AG09309 (cell line): ENCODE results near the gene CCL3.

Experiments used
- DNase-seq: peaks from one replicate; pipeline ENCODE4 v3.0.0-alpha.2; 2010; ENCODE audit warnings: low read depth
- H3K4me3 ChIP-seq: 2 replicates; pipeline ENCODE4 v1.5.1; 2011; ENCODE audit warnings: mild to moderate bottlenecking, low read depth, low read length, moderate library complexity; ENCODE audit not compliant: control insufficient read depth
- CTCF ChIP-seq: IDR thresholded peaks from 2 replicates; pipeline ENCODE4 v1.5.1; 2011; ENCODE audit warnings: mild to moderate bottlenecking, low read depth, low read length, inconsistent platforms; ENCODE audit not compliant: insufficient read depth, control insufficient read depth; ENCODE audit errors: missing control alignments

Gene CCL3

GRCh38 chr17:36055171-36055570, 34.8 kb downstream of the CCL3 start:
- no peak overlapping the region for H3K4me3 ChIP-seq
- TF ChIP-seq CTCF: no peak
- no peak for DNase-seq

- DNase-seq: no peak
- no peak overlapping the region for H3K4me3 ChIP-seq
- TF ChIP-seq CTCF: no peak
Measured at GRCh38 chr17:36049643-36050042, 40.3 kb downstream of the CCL3 start.

GRCh38 chr17:36048066-36048465, 41.9 kb downstream of the CCL3 start:
- no peak for DNase-seq
- TF ChIP-seq CTCF: no peak

More at GRCh38 chr17:36048066-36048465, 41.9 kb downstream of the CCL3 start:
- H3K4me3 ChIP-seq: no peak overlapping the region
